HG02870 (cell line): ENCODE measurements around the gene LILRA5.
"Not testable (repeated sequence)": the region's sequence is repeated elsewhere in the genome, so short reads cannot be mapped to it uniquely, and the experiment has no call there.

Source experiments
- ATAC-seq: cut with Tn5 transposase; IDR thresholded peaks from one replicate; pipeline ENCODE4 v1.9.1; 2021; ENCODE audit warnings: mild to moderate bottlenecking, moderate library complexity; ENCODE audit not compliant: unreplicated experiment

The LILRA5 gene

DNA sequence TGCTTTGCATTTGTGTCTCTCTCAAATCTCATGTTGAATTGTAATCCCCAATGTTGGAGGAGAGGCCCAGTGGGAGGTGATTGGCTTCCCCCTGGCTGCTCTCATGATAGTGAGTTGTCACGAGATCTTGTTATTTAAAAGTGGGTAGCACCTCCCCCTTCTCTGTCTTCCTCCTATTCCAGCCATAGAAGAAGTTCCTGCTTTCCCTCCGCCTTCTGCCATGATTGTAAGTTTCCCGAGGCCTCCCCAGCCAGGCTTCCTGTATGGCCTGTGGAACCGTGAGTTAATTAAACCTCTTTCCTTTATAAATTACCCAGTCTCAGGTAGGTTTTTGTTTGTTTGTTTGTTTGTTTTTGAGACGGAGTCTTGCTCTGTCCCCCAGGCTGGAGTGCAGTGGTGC lies 22.2 kb upstream of the LILRA5 start:
- ATAC-seq = no peak

DNA sequence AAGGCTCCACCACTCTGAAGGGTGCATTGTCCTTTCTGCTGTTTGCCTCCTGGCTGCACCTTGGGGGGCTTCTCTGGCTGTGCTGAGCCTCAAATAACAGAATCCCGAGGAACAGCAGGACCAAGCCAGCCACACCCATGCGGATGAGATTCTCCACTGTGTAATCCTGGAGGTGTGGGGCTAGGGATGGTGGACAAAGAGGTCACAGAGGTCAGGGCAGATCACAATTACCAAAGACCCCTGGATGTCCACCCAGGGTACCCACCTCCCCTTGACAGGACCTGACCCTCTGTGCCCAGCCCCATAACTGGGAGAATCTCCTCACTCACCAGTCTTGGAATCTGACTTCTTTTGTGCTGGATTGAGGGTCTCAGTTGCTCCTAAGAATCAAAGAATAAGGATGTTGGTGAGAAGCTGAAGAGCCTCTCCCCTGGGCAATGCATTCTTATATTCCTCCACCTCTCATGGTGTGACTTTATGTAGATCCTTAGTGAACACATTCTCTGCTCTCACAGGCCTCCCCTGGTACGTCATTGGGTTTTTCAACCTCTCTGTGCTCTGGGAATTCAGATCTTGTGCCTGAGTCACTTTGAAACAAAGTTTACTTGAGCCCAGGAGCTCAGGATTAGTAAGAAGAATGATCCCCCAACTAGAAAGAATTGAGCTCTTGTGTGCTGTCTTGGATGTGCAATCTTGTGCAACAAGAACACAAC lies 20.8 kb upstream of the LILRA5 start:
- ATAC-seq = no peak

DNA sequence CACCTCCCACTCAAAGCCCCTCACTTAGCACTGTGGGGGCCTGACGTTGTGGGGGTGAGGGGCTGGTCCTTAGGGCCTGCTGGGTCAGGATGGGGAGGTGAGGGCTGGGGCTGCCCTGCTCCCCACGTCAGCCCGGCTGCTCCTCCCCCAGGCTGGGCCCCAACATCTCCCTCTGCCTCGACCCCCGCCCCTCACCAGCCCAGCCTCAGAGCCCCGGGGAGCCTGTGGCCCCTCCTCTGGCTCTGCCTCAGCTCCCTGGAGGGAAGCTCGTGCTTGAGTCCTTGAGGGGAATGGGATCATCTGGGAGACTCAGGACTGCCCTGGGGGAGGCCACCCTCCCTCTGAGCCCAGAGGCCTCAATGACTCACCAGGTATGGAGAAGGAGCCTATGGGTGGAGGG lies 19.2 kb upstream of the LILRA5 start:
- no peak for ATAC-seq

DNA sequence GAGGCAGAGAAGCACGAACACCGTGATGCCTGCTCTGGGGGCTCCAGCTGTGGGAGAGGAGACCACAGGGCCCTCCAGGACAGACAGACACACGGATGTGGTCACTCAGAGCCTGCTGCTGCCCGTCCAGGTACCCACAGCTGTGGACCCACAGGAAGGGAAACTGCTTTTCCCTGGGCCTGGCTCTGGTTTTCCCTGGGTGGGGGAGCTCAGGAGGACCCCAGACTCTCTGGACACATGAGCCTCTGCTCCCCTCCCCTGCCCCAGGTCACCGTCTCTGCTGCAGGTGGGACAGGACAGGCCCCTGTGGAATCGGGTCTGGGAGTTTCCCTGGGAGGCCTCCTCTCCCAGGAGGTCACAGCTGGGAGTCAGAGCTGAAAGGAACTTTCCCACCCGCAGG lies 18.7 kb upstream of the LILRA5 start:
- ATAC-seq = no peak

DNA sequence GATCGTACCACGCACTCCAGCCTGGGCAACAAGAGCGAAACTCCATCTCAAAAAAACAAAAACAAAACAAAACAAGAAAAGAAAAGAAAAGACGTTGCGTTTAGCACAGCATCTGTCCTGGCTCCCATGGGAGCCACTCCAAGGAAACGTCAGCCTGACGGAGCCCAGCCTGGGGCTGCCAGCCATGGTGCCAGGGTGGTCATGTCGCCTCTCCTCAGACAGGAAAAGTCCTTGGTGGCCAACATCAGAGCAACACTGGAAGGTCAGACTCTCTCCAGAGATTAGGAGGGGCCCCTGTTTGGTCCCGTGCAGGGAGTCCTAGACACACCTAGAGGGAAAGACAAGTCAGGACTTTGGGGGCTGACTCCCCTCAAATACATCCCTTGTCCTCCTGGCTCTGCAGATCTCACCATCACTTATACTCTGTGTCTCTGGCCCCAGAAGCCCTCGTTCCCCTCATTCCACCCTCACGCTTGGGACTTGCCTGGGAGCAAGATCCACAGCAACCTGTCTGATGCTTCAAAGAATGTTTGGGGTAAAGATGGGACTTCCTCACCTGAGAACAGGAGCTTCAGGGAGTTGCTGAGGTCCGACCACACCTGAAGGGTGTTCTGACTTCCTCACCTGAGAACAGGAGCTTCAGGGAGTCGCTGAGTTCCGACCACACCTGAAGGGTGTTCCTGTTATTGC lies 16.7 kb upstream of the LILRA5 start:
- no peak for ATAC-seq

DNA sequence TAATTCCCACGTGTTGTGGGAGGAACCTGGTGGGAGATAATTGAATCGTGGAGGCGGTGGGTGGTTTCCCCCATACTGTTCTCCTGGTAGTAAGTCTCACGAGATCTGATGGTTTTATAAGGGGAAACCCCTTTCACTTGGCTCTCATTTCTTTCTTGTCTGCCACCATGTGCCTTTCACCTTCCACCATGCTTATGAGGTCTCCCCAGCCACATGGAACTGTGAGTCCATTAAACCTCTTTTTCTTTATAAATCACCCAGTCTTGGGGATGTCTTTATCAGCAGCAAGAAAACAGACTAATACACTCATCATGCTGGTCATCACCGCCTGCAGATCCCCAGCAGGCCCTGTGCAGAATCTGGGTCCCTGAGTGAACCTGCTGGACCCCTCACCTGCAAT lies 15.8 kb upstream of the LILRA5 start:
- ATAC-seq = not testable (repeated sequence)

DNA sequence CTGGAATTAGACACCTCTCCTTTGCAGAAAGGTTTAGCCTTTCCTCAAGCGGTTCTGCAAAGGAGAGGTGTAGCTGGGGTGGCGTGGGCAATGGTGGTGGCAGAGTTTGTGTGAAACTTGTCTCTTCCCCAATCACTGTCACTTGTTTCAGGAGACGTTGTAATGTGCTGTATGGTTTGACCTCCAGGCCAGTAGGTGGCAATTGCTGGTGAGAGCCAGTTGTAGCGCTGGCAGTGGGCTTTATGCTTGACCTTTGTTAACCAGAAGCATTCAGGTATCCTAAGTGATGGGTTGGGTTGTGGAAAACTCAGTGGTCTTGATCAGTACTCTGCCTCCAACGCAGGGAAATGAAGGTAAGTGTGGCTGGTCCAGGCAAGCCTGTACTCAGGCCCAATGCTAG lies 12.7 kb upstream of the LILRA5 start:
- ATAC-seq = no peak

DNA sequence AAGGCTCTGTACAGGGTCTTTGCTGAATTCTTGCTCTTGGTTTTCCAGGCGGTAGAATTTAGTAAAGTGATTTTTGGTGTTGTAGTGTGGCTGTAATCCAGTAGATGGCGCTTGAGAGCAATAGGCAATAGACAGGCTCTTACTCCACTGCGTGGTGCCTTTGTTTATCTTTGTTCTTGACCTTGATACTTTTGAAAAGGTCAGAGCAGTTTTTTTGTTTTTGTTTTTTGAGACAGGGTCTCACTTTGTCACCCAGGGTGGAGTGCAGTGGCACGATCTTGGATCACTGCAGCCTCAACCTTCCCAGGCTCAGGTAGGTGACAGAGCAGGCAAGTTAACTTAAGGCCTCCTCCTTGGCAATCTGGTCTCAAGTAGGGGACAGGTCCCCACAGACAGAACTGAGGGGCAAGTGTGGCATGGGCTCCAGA lies 12.2 kb upstream of the LILRA5 start:
- ATAC-seq = no peak

DNA sequence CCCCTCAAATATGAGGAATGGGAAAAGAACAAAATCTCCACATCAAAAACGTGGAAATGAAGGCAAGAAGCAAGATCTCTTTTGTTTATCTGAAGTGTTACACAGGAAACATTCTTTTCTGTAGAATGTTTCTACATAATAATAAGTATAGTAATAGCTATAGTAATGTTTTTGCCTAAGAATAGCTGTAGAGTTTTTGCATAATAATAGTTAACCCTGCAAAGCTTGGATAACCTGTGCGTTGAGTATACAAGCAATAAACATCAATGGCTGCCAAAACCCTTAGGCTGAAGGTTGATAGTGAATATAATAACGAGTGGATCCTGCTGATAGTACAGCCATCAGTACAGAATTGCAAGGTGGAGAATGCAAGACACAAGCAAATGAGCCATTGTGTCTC lies 11.1 kb upstream of the LILRA5 start:
- no peak for ATAC-seq

DNA sequence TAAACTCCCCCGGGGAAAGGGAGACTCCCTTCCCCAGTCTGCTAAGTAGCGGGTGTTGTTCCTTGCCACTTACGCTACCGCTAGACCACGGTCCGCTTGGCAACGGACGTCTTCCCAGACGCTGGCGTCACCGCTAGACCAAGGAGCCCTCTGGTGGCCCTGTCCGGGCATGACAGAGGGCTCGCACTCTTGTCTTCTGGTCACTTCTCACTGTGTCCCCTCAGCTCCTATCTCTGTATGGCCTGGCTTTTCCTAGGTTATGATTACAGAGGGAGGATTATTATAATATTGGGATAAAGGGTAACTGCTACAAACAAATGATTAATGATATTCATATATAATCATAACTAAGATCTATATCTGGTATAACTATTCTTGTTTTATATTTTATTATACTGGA lies 10.0 kb upstream of the LILRA5 start:
- not testable (repeated sequence) for ATAC-seq

DNA sequence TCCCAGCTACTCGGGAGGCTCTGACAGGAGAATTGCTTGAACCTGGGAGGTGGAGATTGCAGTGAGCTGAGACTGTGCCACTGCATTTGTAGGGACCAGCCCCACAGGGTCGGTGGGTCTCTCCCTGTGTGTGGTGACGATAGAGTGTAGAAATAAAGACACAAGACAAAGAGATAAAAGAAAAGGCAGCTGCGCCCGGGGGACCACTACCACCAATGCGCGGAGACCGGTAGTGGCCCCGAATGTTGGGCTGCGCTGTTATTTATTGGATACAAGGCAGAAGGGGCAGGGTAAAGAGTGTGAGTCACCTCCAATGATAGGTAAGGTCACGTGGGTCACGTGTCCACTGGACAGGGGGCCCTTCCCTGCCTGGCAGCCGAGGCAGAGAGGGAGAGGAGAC lies 9.3 kb upstream of the LILRA5 start:
- not testable (repeated sequence) for ATAC-seq

DNA sequence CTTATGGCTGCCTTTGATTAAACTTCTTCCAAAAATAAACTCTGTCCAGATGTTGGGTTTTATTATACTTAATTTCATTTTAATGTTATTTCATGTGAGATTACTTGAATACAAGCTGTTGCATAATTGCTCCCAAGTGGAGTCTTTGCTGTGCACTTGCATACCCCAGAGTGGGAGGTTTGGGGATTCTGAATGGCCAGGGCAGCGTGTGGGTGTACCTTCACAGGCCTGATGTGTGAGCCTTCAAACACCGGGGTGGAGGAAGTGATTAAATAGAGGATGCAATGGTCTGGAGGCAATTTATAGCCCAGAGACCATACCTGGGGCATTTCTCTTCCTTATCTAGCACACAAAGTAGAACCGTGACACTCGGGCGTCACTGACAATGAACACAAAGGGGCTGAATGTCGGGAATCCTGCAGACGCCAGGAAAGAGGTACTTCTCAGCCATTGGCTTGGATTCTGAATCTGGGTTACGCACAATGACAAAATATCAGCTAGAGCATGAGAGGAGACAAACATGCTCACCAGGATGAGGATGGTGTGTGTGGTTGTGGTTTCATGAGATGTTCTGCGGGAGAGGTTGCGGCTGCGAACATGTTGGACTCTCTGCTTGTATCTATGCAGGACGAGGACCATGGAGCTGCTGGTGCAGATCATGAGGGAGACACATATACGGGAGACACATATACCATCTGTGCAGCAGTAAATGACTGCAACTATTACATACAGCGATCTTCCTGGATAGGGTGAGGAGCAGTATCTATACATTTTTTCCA lies 7.1 kb upstream of the LILRA5 start:
- no peak for ATAC-seq

DNA sequence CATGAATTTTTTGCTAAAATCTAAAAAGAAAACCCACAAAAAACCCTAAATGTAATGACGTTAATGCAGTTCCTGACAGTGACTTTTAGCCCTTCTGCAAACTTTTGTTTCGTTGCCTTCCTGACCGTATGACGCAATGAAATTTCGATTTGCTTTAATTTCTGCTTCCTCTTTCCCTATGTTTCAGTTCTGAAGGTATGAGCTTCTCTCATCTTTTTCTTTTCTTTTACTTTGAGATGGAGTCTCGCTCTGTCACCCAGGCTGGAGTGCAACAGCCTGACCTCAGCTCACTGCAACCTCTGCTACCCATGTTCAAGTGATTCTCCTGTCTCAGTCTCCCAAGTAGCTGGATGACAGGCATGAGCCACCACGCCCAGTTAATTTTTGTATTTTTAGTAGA lies 6.1 kb upstream of the LILRA5 start:
- ATAC-seq = no peak

DNA sequence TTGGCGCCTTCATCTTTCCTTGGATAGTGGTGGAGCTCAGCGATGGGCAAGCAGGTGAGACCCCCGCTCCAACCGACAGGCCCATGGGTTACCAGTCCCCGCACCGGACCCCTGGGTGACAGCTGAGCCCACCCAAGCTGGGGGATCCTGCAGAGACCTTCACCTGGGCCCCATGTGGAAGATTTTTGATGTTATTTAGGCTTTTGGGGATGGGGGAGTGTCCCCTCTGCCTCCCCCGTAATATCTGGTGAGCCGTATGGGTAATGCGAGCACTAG lies 4.9 kb upstream of the LILRA5 start:
- ATAC-seq = no peak

DNA sequence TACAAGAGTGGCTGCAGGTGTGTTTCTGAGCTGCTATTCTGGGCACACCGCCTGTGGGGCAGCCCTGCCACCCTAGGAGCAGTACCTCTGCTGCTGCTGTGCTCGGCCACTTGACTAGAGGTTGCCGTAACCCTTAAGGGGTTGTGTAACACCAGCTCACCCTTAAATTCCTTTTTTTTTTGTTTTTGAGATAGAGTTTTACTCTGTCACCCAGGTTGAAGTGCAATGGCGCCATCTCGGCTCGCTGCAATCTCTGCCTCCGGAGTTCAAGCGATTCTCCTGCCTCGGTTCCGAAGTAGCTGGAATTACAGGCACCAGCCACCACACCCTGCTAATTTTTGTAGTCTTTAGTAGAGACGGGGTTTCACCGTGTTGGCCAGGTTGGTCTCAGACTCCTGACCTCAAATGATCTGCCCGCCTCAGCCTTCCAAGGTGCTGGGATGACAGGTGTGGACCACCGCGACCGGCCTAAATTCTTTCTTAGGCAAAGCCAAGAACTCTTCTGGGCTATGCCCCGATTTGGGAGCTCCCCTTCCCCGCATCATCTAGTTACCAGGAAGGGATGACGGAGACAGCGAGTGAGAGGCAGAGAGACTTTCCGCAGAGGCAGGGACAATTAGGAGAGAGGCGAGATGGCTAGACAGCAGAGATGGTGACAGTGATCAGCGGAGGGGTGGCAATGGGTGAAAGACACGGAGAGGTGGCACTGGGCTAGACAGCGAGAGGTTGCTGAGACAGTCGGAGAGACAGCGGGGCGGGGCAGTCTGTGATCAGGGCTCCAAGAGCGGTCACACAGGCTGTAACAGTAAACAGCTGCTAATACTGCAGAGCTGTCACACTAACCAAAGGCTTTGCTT lies 4.4 kb upstream of the LILRA5 start:
- no peak for ATAC-seq

DNA sequence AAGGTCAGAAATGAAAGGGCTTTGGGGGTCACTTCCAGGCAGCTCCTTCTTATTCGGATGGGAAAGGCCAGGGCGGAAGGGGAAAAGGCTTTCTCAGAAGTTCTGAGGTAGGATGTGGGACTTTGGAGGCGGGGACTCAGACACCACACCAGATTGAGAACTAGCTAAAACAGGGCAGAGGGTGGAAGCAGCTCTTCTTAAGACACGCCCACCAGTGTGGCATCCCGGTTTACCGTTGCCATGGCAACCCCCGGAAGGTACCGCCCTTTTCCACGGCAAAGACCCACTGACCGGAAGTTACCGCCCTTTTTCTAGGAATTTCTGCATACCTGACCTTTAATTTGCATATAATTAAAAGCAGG lies 3.8 kb upstream of the LILRA5 start:
- no peak for ATAC-seq

DNA sequence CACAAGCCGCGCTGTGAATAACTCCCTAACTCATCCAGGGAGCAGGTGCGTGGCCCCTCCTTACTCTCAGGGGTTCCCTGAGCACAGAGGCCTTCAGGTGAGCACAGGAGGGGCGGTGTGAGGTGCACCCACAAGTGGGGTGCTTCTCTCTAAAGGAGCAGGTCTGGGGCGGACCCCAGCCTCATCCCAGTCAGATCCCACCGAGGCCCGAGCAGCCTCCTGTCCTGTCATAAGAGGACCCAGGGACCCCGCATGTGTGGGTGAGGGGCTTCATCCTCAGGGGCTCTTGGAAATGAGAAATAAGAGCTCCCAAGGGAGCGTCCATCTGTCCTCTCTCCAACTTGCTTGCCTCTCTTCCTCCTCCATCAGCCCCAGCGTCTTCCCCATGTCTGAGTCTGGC lies 3.0 kb upstream of the LILRA5 start:
- no peak for ATAC-seq

DNA sequence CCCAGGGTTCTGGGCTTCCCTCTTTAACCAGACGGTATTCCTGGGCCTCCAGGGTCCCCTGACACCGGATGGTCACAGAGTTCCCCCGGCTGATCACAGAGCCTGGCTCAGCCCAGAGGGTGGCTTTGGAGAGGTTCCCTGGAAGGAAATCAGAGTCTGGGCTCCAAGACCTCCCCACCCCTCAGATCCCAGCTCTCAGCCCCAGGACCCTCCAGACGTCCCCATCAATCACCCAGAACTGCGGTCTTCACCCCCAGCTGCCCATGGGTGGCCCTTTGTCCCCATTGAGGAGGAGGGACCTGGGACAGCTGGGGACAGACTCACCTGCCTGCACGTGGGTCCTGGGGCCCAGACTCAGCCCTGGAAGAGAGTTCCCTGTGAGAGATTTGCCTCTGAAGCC lies 955 bp downstream of the LILRA5 start:
- no peak for ATAC-seq

DNA sequence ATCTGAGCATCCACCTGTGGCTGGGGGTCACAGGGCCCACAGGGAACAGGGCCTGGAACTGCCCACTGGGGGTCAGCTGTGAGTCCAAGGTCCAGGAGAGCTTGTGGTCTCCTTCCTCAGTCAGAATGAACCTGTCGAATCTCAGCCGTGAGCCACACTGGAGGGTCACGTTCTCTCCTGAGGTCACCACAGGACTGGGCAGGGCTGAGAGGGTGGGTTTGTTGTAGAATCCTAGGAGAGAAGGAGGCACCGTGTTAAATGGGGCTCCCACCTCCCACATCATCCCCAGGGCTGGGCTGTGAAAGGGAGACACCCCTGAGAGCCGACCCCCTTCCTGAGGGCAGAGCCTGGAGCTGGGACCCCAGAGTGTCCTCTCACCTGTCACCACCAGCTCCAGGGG lies 1.5 kb downstream of the LILRA5 start:
- ATAC-seq = no peak

DNA sequence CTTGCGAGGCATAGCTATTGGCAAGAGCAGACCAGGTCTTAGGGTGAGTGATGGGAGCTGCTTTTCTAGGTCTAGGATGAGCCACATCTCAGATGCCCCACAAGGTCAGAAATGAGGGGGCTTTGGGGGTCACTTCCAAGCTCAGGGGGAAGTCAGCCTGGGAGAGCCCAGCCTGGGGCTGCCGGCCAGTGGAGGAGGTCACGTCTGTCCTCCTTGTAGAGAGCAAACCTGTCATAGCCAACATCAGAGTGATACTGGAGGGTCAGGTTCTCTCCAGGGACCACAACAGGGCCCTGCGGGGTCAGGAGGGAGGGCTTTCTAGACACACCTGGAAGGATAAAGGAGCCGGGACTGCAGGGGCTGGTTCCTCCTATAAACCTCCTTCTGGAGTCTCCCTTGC lies 2.4 kb downstream of the LILRA5 start:
- no peak for ATAC-seq

DNA sequence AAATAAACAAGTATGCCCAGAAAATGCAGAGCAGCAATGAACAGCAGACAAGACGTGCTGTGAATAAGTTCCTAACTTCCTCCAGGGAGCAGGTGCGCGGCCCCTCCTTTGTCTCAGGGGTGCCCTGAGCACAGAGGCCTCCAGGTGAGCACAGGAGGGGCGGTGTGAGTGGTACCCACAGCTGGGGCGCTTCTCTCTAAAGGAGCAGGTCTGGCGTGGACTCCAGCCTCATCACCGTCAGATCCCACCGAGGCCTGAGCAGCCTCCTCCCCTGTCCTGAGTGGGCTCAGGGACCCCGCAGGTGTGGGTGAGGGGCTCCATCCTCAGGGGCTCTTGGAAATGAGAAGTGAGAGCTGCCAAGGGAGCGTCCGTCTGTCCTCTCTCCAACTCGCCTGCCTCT lies 3.2 kb downstream of the LILRA5 start:
- ATAC-seq = no peak
